Ovary (tissue), 9 donors: ENCODE measurements around the gene PYM1. TPM values are rescaled to one million over a fixed set of nuclear protein-coding genes. Genes with fewer than 3 reads are reported as not detected.

Experiments
- DNase-seq, 5 donors: peaks; one replicate each; pipeline ENCODE4 v3.0.0-alpha.2; 2019 to 2020
- H3K27ac ChIP-seq, 2 donors: fragments of 200-600 bp; one replicate each; pipeline versions ENCODE4 v1.5.1 to v1.8.0; 2019 to 2022
- H3K27me3 ChIP-seq: fragments of 200-600 bp; one replicate; pipeline ENCODE4 v1.8.0; 2022
- H3K36me3 ChIP-seq: fragments of 200-600 bp; sonication (generic); one replicate; pipeline ENCODE4 v1.5.1; 2019
- H3K4me1 ChIP-seq: one replicate; pipeline ENCODE4 v1.8.1; 2013; ENCODE audit warnings: mild to moderate bottlenecking, moderate library complexity; ENCODE audit not compliant: insufficient read depth
- H3K4me3 ChIP-seq: fragments of 200-600 bp; sonication (generic); one replicate; pipeline ENCODE4 v1.5.1; 2017
- H3K9me3 ChIP-seq, 2 donors: fragments of 200-600 bp in 1 of 2; sonication (generic) in 1 of 2; one replicate each; pipeline versions ENCODE4 v1.5.1 to v1.8.1; 2013 to 2019; ENCODE audit warnings: mild to moderate bottlenecking in 1 of 2, moderate library complexity in 1 of 2
- EP300 ChIP-seq: sonication (generic); formaldehyde crosslinking; IDR thresholded peaks from one replicate; pipeline ENCODE4 v1.6.1; 2017; ENCODE audit warnings: antibody characterized with exemption
- POLR2A ChIP-seq: fragments of 450-650 bp; IDR thresholded peaks from one replicate; pipeline ENCODE4 v1.6.1; 2017; ENCODE audit warnings: antibody characterized with exemption, mild to moderate bottlenecking, moderate library complexity
- WGBS, 3 donors: extraction: QIAGEN DNeasy Blood & Tissue Kit in 1 of 3; methylation state at CpG; one replicate each; pipeline versions ENCODE4 v1.1.5 to v1.1.7; 2013 to 2017; 5-methylcytosine and 5-hydroxymethylcytosine counted together
- intact Hi-C, 4 donors: fragments of 100-400 bp; cut with DNase I; formaldehyde crosslinking; loops; one replicate each; pipeline versions ENCODE4 v1.11.0 to v1.15.1; 2022 to 2023
- polyA plus RNA-seq, 2 donors: library from polyadenylated mRNA; stranded (reverse); fragments of 200-250 nt in 1 of 2; fragments of 350-450 nt in 1 of 2; fragmentation: Illumina TruSeq in 1 of 2; extraction: RNeasy Lipid Tissue Mini Kit (QIAGEN cat#74804) in 1 of 2; gene quantifications; one replicate each; pipeline ENCODE4 v1.2.3, GENCODE V29; 2013 to 2014
- total RNA-seq, 7 donors: library from RNA; depleted of rRNA in 2 of 7; stranded (reverse); fragments of >200 nt in 2 of 7; fragmentation: NEBNext Ultra II Directional in 3 of 7; extraction: Animal tissue kit (Norgen Biotek cat#: 25700) in 3 of 7; gene quantifications; one replicate each; pipeline versions ENCODE4 v1.1.0 to v1.2.4, GENCODE V29; 2016 to 2023
- TF ChIP-seq, protein P1 (sequence below), 3 donors: fragments of 450-650 bp in 2 of 3; fragments of 200-600 bp in 1 of 3; IDR thresholded peaks; one replicate each; pipeline versions ENCODE4 v1.5.1 to v1.8.0; 2016 to 2022; ENCODE audit warnings: antibody characterized with exemption in 3 of 3, mild to moderate bottlenecking in 1 of 3
- donor health status: DM: no; HTN: no; CAD: no; lungs with moderate emphysema.
- donor health status: DM: no; HTN: no; CAD: no.
- donor health status: Bipolar disorder and iron deficiency.
- donor health status: DM: yes; HTN: yes; CAD: no.
- donor health status: DM: no; HTN: no; CAD: no.
- donor health status: DM: yes; HTN: yes; CAD: no.

Gene PYM1
- total and polyA plus RNA-seq, 9 donors, result 18.9 to 25.7 (median 21.9) TPM

GRCh38 chr12:55963760-55964159 lies 36.1 kb upstream of the PYM1 start:
- DNase-seq, result no peak
- WGBS, 3 donors, result 88 to 98% (median 94%) methylated on average over 2 of the region's 2 CpGs
- Histone ChIP-seq H3K27me3 (no peaks in the 10 kb centered on the region), H3K27ac (no peak overlapping the region), H3K4me1 (peaks cover 12% of the 10 kb centered on the region), H3K36me3 (no peaks in the 10 kb centered on the region), H3K4me3 (no peak overlapping the region), H3K9me3 (no peaks in the 10 kb centered on the region)
- intact Hi-C loops, result no loop called here
- TF ChIP-seq, protein P1, sequence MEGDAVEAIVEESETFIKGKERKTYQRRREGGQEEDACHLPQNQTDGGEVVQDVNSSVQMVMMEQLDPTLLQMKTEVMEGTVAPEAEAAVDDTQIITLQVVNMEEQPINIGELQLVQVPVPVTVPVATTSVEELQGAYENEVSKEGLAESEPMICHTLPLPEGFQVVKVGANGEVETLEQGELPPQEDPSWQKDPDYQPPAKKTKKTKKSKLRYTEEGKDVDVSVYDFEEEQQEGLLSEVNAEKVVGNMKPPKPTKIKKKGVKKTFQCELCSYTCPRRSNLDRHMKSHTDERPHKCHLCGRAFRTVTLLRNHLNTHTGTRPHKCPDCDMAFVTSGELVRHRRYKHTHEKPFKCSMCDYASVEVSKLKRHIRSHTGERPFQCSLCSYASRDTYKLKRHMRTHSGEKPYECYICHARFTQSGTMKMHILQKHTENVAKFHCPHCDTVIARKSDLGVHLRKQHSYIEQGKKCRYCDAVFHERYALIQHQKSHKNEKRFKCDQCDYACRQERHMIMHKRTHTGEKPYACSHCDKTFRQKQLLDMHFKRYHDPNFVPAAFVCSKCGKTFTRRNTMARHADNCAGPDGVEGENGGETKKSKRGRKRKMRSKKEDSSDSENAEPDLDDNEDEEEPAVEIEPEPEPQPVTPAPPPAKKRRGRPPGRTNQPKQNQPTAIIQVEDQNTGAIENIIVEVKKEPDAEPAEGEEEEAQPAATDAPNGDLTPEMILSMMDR (IDR thresholded peaks at IDR 0.05), result no peak
- TF ChIP-seq EP300, result no peak
- TF ChIP-seq POLR2A, result no peak

- Histone ChIP-seq H3K9me3 (no peaks in the 10 kb centered on the region), H3K4me1 (peaks cover 3% of the 10 kb centered on the region), H3K27me3 (no peaks in the 10 kb centered on the region), H3K4me3 (no peak overlapping the region), H3K36me3 (no peaks in the 10 kb centered on the region), H3K27ac (no peak overlapping the region)
- 79 to 87% (median 82%) methylated on average over 5 of the region's 5 CpGs for WGBS, 3 donors
- no peak for TF ChIP-seq EP300
- TF ChIP-seq POLR2A, result no peak
- TF ChIP-seq, protein P1 (IDR thresholded peaks at IDR 0.05), result no peak
- no peak for DNase-seq
- intact Hi-C loops, result no loop called here
These were observed 29.6 kb upstream of the PYM1 start for GRCh38 chr12:55957106-55957859.

- Histone ChIP-seq H3K36me3 (no peaks in the 10 kb centered on the region), H3K4me1 (peaks cover 3% of the 10 kb centered on the region), H3K27me3 (no peaks in the 10 kb centered on the region), H3K4me3 (no peak overlapping the region), H3K27ac (no peak overlapping the region), H3K9me3 (no peaks in the 10 kb centered on the region)
- 63 to 74% (median 67%) methylated on average over 6 of the region's 6 CpGs for WGBS, 3 donors
- intact Hi-C loops, result no loop called here
- no peak for DNase-seq
- TF ChIP-seq POLR2A, result no peak
- TF ChIP-seq, protein P1 (IDR thresholded peaks at IDR 0.05), result no peak
- TF ChIP-seq EP300, result no peak
These were observed 28.3 kb upstream of the PYM1 start for GRCh38 chr12:55955800-55956508.

GRCh38 chr12:55955344-55955743 lies 27.6 kb upstream of the PYM1 start:
- Histone ChIP-seq H3K36me3 (no peaks in the 10 kb centered on the region), H3K4me3 (no peak overlapping the region), H3K4me1 (peaks cover 3% of the 10 kb centered on the region), H3K27ac (no peak overlapping the region), H3K27me3 (no peaks in the 10 kb centered on the region), H3K9me3 (no peaks in the 10 kb centered on the region)
- intact Hi-C loops, result no loop called here
- TF ChIP-seq EP300 (no peak), POLR2A (no peak)
- TF ChIP-seq, protein P1 (IDR thresholded peaks at IDR 0.05), result no peak
- DNase-seq, result no peak
- WGBS, 3 donors, result 77 to 93% (median 82%) methylated on average over 4 of the region's 4 CpGs
